ENCODE results near the gene ASCC1. TPM values are rescaled to one million over a fixed set of nuclear protein-coding genes. Genes with fewer than 3 reads are reported as not detected.

The ASCC1 gene
- total and polyA plus RNA-seq, 2 of the 4 experiments (the other 2 are of a cell fraction), result 15.9 to 21.0 TPM

DNA sequence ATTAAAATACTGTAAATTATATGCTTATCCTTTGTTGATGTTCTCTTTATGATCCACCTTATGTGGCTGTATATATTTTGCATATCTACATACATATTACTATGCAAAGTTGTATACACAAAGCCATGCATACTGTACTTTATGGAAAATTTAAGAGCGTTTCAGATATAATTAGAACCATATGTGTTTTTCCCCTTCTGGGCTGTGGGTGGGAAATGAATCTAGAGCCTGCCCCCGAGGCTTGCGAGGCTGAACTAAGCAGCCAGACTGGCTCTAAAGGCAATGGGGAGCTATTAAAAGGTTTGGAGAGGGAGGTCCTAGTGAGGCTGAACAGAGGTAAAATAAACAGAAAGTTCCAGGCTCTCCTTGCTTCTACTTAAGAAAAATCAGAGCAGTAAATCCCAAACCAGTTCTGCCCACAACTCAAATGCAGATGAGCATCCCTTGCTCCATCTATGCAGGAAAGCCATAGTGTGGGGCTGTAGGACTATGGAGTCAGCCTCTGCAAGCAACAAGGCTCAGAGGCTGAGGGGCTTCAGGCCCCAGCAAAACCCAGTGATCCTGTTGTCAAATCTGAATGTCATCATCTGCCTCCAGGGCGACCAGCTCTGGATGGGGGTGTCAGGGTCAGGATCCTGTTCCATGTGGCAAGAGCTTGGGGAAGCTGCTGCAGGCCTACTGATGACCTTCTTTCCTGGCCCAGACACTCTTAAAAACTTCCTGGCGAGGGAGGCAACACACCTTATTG lies 43.6 kb upstream of the ASCC1 start:
- Histone ChIP-seq H4K5ac (ENCODE audit: low read depth, low read length) (peak overlapping the region; percentile 56), H2AFZ (replicated peaks; ENCODE audit: low read length, poor library complexity) (peak overlapping the region; percentile 45), H3K9me1 (ENCODE audit: insufficient read depth, low read length) (peaks cover 16% of the 10 kb centered on the region), H2BK15ac (ENCODE audit: low read depth, low read length) (peak overlapping the region; percentile 65; the same call in 2 of the 3 replicates), H2BK120ac (ENCODE audit: low read depth, low read length) (peak overlapping the region; percentile 92), H3K4me2 (ENCODE audit: low read depth, low read length) (peak overlapping the region; percentile 23), H3K4ac (ENCODE audit: low read depth, low read length) (peak overlapping the region; percentile 94), H3K9ac (ENCODE audit: low read depth, low read length) (peak overlapping the region; percentile 76), H3K23ac (ENCODE audit: low read depth, low read length) (peak overlapping the region; percentile 88), H3K4me3 (ENCODE audit: insufficient read depth, low read depth, low read length) (no peak overlapping the region), H3K27ac (ENCODE audit: insufficient read depth, low read length) (peak overlapping the region; percentile 97), H4K8ac (ENCODE audit: low read depth in 2 of 2, low read length in 2 of 2) (peak overlapping the region; percentile 83 to 90), H3K36me3 (ENCODE audit: control insufficient read depth, insufficient read depth, low read length) (no peaks in the 10 kb centered on the region), H3K18ac (ENCODE audit: low read depth, low read length) (peak overlapping the region; percentile 74), H2AK5ac (ENCODE audit: low read depth, low read length) (peak overlapping the region; percentile 81), H2AK9ac (replicated peaks; ENCODE audit: low read depth, low read length, poor library complexity) (peak overlapping the region; percentile 98), H4K20me1 (ENCODE audit: insufficient read depth, low read length) (no peaks in the 10 kb centered on the region), H3K14ac (replicated peaks; ENCODE audit: low read depth, low read length) (peak overlapping the region; percentile 83), H2BK5ac (ENCODE audit: low read depth, low read length, poor library complexity, severe bottlenecking) (peak overlapping the region; percentile 78), H3K4me1 (ENCODE audit: control insufficient read depth, insufficient read depth, low read length) (peaks cover 29% of the 10 kb centered on the region), H3K27me3 (ENCODE audit: control insufficient read depth, insufficient read depth, low read length) (no peaks in the 10 kb centered on the region), H3K9me3 (ENCODE audit: control insufficient read depth, insufficient read depth, low read length) (no peaks in the 10 kb centered on the region), H3K79me1 (ENCODE audit: low read depth in 1 of 2, low read length in 2 of 2) (no peaks in the 10 kb centered on the region), H4K91ac (ENCODE audit: insufficient read depth, low read depth, low read length) (peak overlapping the region; percentile 95), H2BK20ac (ENCODE audit: low read depth, low read length) (peak overlapping the region; percentile 91), H3K56ac (ENCODE audit: extremely low read depth, insufficient read depth, low read length) (peak overlapping the region; percentile 62; the same call in 1 of the 2 replicates)
- BruUV-seq (replicated peaks), result no TSS peak
- no CpG with 5 or more reads among the region's 5 CpGs for WGBS, 2 experiments (ENCODE audit: extremely low coverage in 2 of 2, insufficient read length in 1 of 2)
- DNase-seq, result peak; percentile 80
- POLR2A ChIA-PET (ENCODE audit: unreplicated experiment), result interaction anchor here (1.7 kb wide), 1 partner anchor 14 kb away, joined by 8 read pairs; the partner anchor contains the start of gene DDIT4
- dilution Hi-C loops (cut with HindIII; ENCODE audit: low sequenced_read_pairs, unreplicated experiment) (no loop called here), in situ Hi-C loops (cut with MboI; ENCODE audit: low sequenced_read_pairs) (no loop called here), intact Hi-C loops (cut with micrococcal nuclease) (loop anchor here (2.0 kb wide), 1 partner anchor 15 kb away; no protein-coding TSS in a partner anchor)
- TF ChIP-seq SMC3 (IDR thresholded peaks at IDR 0.05; ENCODE audit: low read depth, low read length), result no peak
- no peak for TF ChIP-seq CHD1 (IDR thresholded peaks at IDR 0.05; ENCODE audit: low read depth, low read length)
- no peak for TF ChIP-seq BHLHE40 (IDR thresholded peaks at IDR 0.05; ENCODE audit: low read depth, low read length)
- TF ChIP-seq, protein P1, sequence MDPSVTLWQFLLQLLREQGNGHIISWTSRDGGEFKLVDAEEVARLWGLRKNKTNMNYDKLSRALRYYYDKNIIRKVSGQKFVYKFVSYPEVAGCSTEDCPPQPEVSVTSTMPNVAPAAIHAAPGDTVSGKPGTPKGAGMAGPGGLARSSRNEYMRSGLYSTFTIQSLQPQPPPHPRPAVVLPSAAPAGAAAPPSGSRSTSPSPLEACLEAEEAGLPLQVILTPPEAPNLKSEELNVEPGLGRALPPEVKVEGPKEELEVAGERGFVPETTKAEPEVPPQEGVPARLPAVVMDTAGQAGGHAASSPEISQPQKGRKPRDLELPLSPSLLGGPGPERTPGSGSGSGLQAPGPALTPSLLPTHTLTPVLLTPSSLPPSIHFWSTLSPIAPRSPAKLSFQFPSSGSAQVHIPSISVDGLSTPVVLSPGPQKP (IDR thresholded peaks at IDR 0.05; ENCODE audit: borderline replicate concordance, low read depth, low read length), result no peak
- TF ChIP-seq RAD21 (IDR thresholded peaks at IDR 0.05; ENCODE audit: low read length), result no peak
- CTCF ChIA-PET, result interaction anchor here (1.0 to 2.2 kb wide), 3 partner anchors 14 to 285 kb away, joined by 3 to 4 read pairs (median 3); partner anchors contain the start of gene DDIT4
- peak; percentile 51 for ATAC-seq (ENCODE audit: low read depth)

Data from IMR-90 (cell line).